HG02798 (cell line): ENCODE data around the gene AKAP13.
A peak's percentile ranks its signal among the peaks of the same experiment; 100 is the strongest.
"Not testable (repeated sequence)": the region's sequence is repeated elsewhere in the genome, so short reads cannot be mapped to it uniquely, and the experiment has no call there.

Experiments used
- ATAC-seq: cut with Tn5 transposase; IDR thresholded peaks from one replicate; pipeline ENCODE4 v1.9.1; 2021; ENCODE audit warnings: mild to moderate bottlenecking; ENCODE audit not compliant: unreplicated experiment, poor library complexity

The AKAP13 gene

GRCh38 chr15:85439996-85440395, 59.6 kb downstream of the AKAP13 start:
- no peak for ATAC-seq

GRCh38 chr15:85440451-85440850, 60.0 kb downstream of the AKAP13 start:
- ATAC-seq = peak; percentile 46

GRCh38 chr15:85441854-85442253, 61.5 kb downstream of the AKAP13 start:
- ATAC-seq = not testable (repeated sequence)

GRCh38 chr15:85443046-85443445, 62.6 kb downstream of the AKAP13 start:
- ATAC-seq = peak; percentile 38

- ATAC-seq = peak; percentile 89
Measured at GRCh38 chr15:85443593-85444087, 63.2 kb downstream of the AKAP13 start.

- no peak for ATAC-seq
Measured at GRCh38 chr15:85444122-85444745, 63.8 kb downstream of the AKAP13 start.

- ATAC-seq = no peak
Measured at GRCh38 chr15:85445361-85445760, 65.0 kb downstream of the AKAP13 start.

- ATAC-seq = no peak
Measured at GRCh38 chr15:85451099-85451700, 70.8 kb downstream of the AKAP13 start.

- ATAC-seq = no peak
Measured at GRCh38 chr15:85452436-85452835, 72.0 kb downstream of the AKAP13 start.

- no peak for ATAC-seq
Measured at GRCh38 chr15:85453144-85453872, 72.9 kb downstream of the AKAP13 start.

- ATAC-seq = no peak
Measured at GRCh38 chr15:85454403-85454802, 74.0 kb downstream of the AKAP13 start.

- ATAC-seq = no peak
Measured at GRCh38 chr15:85455891-85456290, 75.5 kb downstream of the AKAP13 start.

- no peak for ATAC-seq
Measured at GRCh38 chr15:85456798-85457197, 76.4 kb downstream of the AKAP13 start.

GRCh38 chr15:85457392-85457968, 77.1 kb downstream of the AKAP13 start:
- peak; percentile 90 for ATAC-seq

- no peak for ATAC-seq
Measured at GRCh38 chr15:85458764-85459163, 78.4 kb downstream of the AKAP13 start.

- ATAC-seq = no peak
Measured at GRCh38 chr15:85462029-85462428, 81.6 kb downstream of the AKAP13 start.

GRCh38 chr15:85463276-85463892, 83.0 kb downstream of the AKAP13 start:
- no peak for ATAC-seq

- no peak for ATAC-seq
Measured at GRCh38 chr15:85463976-85464375, 83.6 kb downstream of the AKAP13 start.

GRCh38 chr15:85464471-85464870, 84.1 kb downstream of the AKAP13 start:
- no peak for ATAC-seq

- no peak for ATAC-seq
Measured at GRCh38 chr15:85470563-85471271, 90.3 kb downstream of the AKAP13 start.
